GM12878 (cell line): ENCODE measurements around the gene TNIP3. TPM values are rescaled to one million over a fixed set of nuclear protein-coding genes. Genes with fewer than 3 reads are reported as not detected.

Source experiments
- ATAC-seq: fragments of 200-7000 bp; cut with Tn5 transposase; 3 replicates; pipeline ENCODE4 v1.9.1; 2020; ENCODE audit warnings: mild to moderate bottlenecking, moderate library complexity
- BruUV-seq: library from RNA; stranded (reverse); fragments of 400-500 nt; replicated peaks from 2 replicates; lab custom pipeline; 2021; lab: Mats Ljungman, UMichigan
- CTCF ChIA-PET: fragments of 300-600 bp; sonication (Branson Sonifier 250); formaldehyde crosslinking; extraction: SDS; loops from one replicate; lab custom pipeline; 2021; ENCODE audit warnings: inconsistent platforms; lab: Yijun Ruan, JAX
- POLR2A ChIA-PET: fragments of 350-600 bp; formaldehyde crosslinking; extraction: SDS; loops from one replicate; lab custom pipeline; 2021; ENCODE audit warnings: inconsistent platforms; lab: Charles Lee
- RAD21 ChIA-PET: fragments of 300-600 bp; sonication (Branson Sonifier 250); formaldehyde crosslinking; loops from one replicate; lab custom pipeline; 2023; ENCODE audit warnings: antibody characterized with exemption; ENCODE audit not compliant: unreplicated experiment; lab: Charles Lee
- SMC1A ChIA-PET: fragments of 300-600 bp; sonication (Branson Sonifier 250); formaldehyde crosslinking; loops from one replicate; lab custom pipeline; 2023; ENCODE audit not compliant: unreplicated experiment, uncharacterized antibody; lab: Charles Lee
- DNase-seq: peaks from one replicate; pipeline ENCODE4 v3.0.0-alpha.2; 2011; ENCODE audit warnings: low read depth, low spot score
- FAIRE-seq: peaks from 3 replicates; lab custom pipeline; 2011; peaks lifted over from hg19 to GRCh38; lab: Jason Lieb, UNC
- H2AFZ ChIP-seq: 2 replicates; pipeline ENCODE4 v1.6.0; 2011; ENCODE audit warnings: low read depth, low read length, control low read depth; ENCODE audit not compliant: control insufficient read depth
- H3K27ac ChIP-seq: 2 replicates; pipeline ENCODE4 v1.5.1; 2011; ENCODE audit warnings: control low read depth; ENCODE audit not compliant: control insufficient read depth, insufficient read depth
- H3K27me3 ChIP-seq, 2 experiments: replicated peaks in 1 of 2; 2 replicates each; pipeline versions ENCODE4 v1.6.0 to v1.6.1; 2011; ENCODE audit warnings: low read length in 1 of 2; ENCODE audit not compliant: control insufficient read depth in 2 of 2, insufficient read depth in 2 of 2
- H3K36me3 ChIP-seq, 2 experiments: 2 replicates each; pipeline ENCODE4 v1.5.1; 2011; ENCODE audit warnings: low read length in 1 of 2; ENCODE audit not compliant: control insufficient read depth in 2 of 2, insufficient read depth in 2 of 2
- H3K4me1 ChIP-seq: 2 replicates; pipeline ENCODE4 v1.6.1; 2011; ENCODE audit warnings: mild to moderate bottlenecking, low read length, moderate library complexity, mixed read lengths; ENCODE audit not compliant: control insufficient read depth, insufficient read depth
- H3K4me2 ChIP-seq: 2 replicates; pipeline ENCODE4 v1.6.0; 2011; ENCODE audit warnings: control low read depth; ENCODE audit not compliant: control insufficient read depth, insufficient read depth
- H3K4me3 ChIP-seq: fragments of 200-600 bp; sonication (generic); 2 replicates; pipeline ENCODE4 v1.5.1; 2016
- H3K79me2 ChIP-seq: 2 replicates; pipeline ENCODE4 v1.6.0; 2011; ENCODE audit warnings: low read length; ENCODE audit not compliant: control insufficient read depth, insufficient read depth
- H3K9ac ChIP-seq: 2 replicates; pipeline ENCODE4 v1.8.0; 2011; ENCODE audit warnings: low read length, control low read depth, mixed read lengths; ENCODE audit not compliant: control insufficient read depth, insufficient read depth
- H3K9me3 ChIP-seq: replicated peaks from 3 replicates; pipeline ENCODE4 v1.5.1; 2011; ENCODE audit warnings: mild to moderate bottlenecking, low read length; ENCODE audit not compliant: control insufficient read depth, insufficient read depth
- H4K20me1 ChIP-seq: 2 replicates; pipeline ENCODE4 v1.6.0; 2011; ENCODE audit not compliant: control insufficient read depth, insufficient read depth
- CHD4 ChIP-seq: fragments of 200-600 bp; sonication (generic); IDR thresholded peaks from 2 replicates; pipeline ENCODE4 v1.6.1; 2016; ENCODE audit warnings: mild to moderate bottlenecking
- KAT2A ChIP-seq: conservative IDR thresholded peaks from 2 replicates; pipeline ENCODE4 v1.6.1; 2011; ENCODE audit warnings: low read depth, low read length; ENCODE audit not compliant: control insufficient read depth
- LARP7 ChIP-seq: fragments of 450-650 bp; IDR thresholded peaks from 2 replicates; pipeline ENCODE4 v1.6.1; 2017; ENCODE audit warnings: mild to moderate bottlenecking
- MTA2 ChIP-seq: fragments of 450-650 bp; IDR thresholded peaks from 2 replicates; pipeline ENCODE4 v1.6.1; 2016; ENCODE audit warnings: low read depth, mild to moderate bottlenecking, moderate library complexity
- NR2C2 ChIP-seq: IDR thresholded peaks from 2 replicates; pipeline ENCODE4 v1.6.1; 2011; ENCODE audit warnings: borderline replicate concordance, low read depth; ENCODE audit not compliant: control insufficient read depth, insufficient read length
- NR2F1 ChIP-seq: fragments of 450-650 bp; conservative IDR thresholded peaks from 2 replicates; pipeline ENCODE4 v1.6.1; 2017; ENCODE audit warnings: mild to moderate bottlenecking
- NRF1 ChIP-seq: conservative IDR thresholded peaks from 2 replicates; pipeline ENCODE4 v1.6.1; 2011; ENCODE audit warnings: mild to moderate bottlenecking, low read depth, low read length, improper control_type of control experiment
- POU2F2 ChIP-seq: IDR thresholded peaks from 3 replicates; pipeline ENCODE4 v1.6.1; 2011; ENCODE audit warnings: low read depth, mild to moderate bottlenecking, low read length, borderline replicate concordance
- SMC3 ChIP-seq: IDR thresholded peaks from 2 replicates; pipeline ENCODE4 v1.6.1; 2011; ENCODE audit warnings: low read length, improper control_type of control experiment, borderline replicate concordance
- ZNF384 ChIP-seq: IDR thresholded peaks from 2 replicates; pipeline ENCODE4 v1.6.1; 2012; ENCODE audit warnings: low read depth, mild to moderate bottlenecking, low read length, improper control_type of control experiment, borderline replicate concordance
- WGBS: methylation state at CpG from one replicate; pipeline ENCODE4 v1.1.6; 2016; ENCODE audit warnings: low lambda C conversion rate; ENCODE audit not compliant: insufficient replicate concordance, insufficient coverage; ENCODE audit errors: missing lambda C conversion rate; 5-methylcytosine and 5-hydroxymethylcytosine counted together
- in situ Hi-C: fragments of 300-500 bp; cut with MboI; formaldehyde crosslinking; loops from 9 replicates; pipeline ENCODE4 v1.14.3; 2018; ENCODE audit warnings: mixed read lengths
- intact Hi-C: fragments of 100-400 bp; cut with micrococcal nuclease; formaldehyde crosslinking; loops from one replicate; pipeline ENCODE4 v1.14.2; 2022; ENCODE audit not compliant: unreplicated experiment
- polyA plus RNA-seq, 11 experiments: library from polyadenylated mRNA; depleted of rRNA in 4 of 11; unstranded in 6 of 11; stranded (reverse) in 5 of 11; fragments of >200 nt; fragmentation: Nextera tagmentation in 4 of 11; fragmentation: Illumina TruSeq in 1 of 11; extraction: Ambion mirVana in 4 of 11; extraction: Trizol in 1 of 11; gene quantifications; 1 replicate in 1 of 11; 2 replicates in 10 of 11; pipeline versions ENCODE4 v1.2.1 to v1.2.3, GENCODE V29; 2011 to 2016; ENCODE audit warnings: inconsistent platforms in 2 of 11, missing spikeins in 2 of 11, low read depth in 1 of 11
- total RNA-seq, 4 experiments: library from RNA; depleted of rRNA in 3 of 4; stranded (reverse); fragments of >200 nt in 3 of 4; fragmentation: Illumina TruSeq in 1 of 4; extraction: Trizol in 1 of 4; gene quantifications; 2 replicates each; pipeline versions ENCODE4 v1.2.1 to v1.2.3, GENCODE V29; 2013 to 2021
- TF ChIP-seq, protein P1 (sequence below): fragments of 450-650 bp; IDR thresholded peaks from 2 replicates; pipeline ENCODE4 v1.6.1; 2016; ENCODE audit warnings: mild to moderate bottlenecking, moderate library complexity, borderline replicate concordance

The TNIP3 gene
- total and polyA plus RNA-seq, 10 of the 15 experiments (the other 5 are each of a cell fraction or from before 2014, with no cell fraction given), result 0.21 to 1.4 (median 0.67) TPM

DNA sequence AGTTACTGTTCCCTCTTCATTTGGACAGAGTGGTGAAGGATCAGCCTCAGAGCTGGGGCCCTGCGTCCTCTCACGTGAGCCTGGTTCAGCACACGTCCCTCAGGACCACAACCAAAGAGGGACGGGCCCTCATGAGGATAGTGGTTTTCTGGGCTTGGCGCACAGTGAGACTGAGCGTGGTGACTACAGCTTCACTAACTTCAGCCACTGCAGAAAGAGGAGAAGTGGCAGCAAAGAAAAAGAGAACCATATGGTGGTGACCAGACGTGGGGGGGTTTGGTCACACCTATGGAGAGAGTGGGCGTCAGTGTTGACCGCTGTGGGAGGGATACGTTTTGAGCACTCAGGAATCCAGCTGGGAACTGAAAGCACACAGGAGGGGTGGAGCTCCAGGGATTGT, 21.8 kb upstream of the TNIP3 start (continued):
- TF ChIP-seq, protein P1, sequence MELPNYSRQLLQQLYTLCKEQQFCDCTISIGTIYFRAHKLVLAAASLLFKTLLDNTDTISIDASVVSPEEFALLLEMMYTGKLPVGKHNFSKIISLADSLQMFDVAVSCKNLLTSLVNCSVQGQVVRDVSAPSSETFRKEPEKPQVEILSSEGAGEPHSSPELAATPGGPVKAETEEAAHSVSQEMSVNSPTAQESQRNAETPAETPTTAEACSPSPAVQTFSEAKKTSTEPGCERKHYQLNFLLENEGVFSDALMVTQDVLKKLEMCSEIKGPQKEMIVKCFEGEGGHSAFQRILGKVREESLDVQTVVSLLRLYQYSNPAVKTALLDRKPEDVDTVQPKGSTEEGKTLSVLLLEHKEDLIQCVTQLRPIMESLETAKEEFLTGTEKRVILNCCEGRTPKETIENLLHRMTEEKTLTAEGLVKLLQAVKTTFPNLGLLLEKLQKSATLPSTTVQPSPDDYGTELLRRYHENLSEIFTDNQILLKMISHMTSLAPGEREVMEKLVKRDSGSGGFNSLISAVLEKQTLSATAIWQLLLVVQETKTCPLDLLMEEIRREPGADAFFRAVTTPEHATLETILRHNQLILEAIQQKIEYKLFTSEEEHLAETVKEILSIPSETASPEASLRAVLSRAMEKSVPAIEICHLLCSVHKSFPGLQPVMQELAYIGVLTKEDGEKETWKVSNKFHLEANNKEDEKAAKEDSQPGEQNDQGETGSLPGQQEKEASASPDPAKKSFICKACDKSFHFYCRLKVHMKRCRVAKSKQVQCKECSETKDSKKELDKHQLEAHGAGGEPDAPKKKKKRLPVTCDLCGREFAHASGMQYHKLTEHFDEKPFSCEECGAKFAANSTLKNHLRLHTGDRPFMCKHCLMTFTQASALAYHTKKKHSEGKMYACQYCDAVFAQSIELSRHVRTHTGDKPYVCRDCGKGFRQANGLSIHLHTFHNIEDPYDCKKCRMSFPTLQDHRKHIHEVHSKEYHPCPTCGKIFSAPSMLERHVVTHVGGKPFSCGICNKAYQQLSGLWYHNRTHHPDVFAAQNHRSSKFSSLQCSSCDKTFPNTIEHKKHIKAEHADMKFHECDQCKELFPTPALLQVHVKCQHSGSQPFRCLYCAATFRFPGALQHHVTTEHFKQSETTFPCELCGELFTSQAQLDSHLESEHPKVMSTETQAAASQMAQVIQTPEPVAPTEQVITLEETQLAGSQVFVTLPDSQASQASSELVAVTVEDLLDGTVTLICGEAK, result no peak

DNA sequence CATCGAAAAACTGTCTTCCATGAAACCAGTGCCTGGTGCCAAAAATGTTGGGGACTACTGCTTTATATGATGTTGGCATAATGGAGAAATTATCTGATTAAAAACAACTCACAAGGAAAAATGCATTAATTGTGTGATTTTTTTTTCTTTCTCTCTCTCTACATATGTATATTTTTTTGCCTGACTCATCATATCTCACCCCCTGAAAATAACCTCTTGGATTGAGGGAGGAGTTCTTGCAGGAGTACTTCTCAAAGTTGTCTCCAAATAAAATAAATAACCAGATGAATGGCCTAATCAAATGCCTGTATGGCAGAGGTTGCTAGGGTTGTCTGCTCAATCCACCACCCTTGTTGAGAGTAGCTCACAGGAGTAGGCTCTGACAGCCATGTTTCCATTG, 19.9 kb upstream of the TNIP3 start:
- no TSS peak for BruUV-seq
- no peak overlapping the region for H3K27ac ChIP-seq
- peaks cover 3% of the 10 kb centered on the region for H3K4me1 ChIP-seq
- no peak overlapping the region for H2AFZ ChIP-seq
- no peaks in the 10 kb centered on the region for H3K27me3 ChIP-seq
- no peaks in the 10 kb centered on the region; the same call in 2 of the 3 replicates for H3K9me3 ChIP-seq
- no peak for FAIRE-seq
- intact Hi-C loops (no loop called here), in situ Hi-C loops (no loop called here)
- no peaks in the 10 kb centered on the region for H3K79me2 ChIP-seq
- ATAC-seq, result no peak
- H3K9ac ChIP-seq, result no peak overlapping the region
- no peak overlapping the region for H3K4me3 ChIP-seq
- TF ChIP-seq CHD4 (no peak), NR2F1 (no peak), SMC3 (no peak), MTA2 (no peak), LARP7 (no peak), KAT2A (no peak), ZNF384 (no peak), POU2F2 (no peak), NR2C2 (no peak), NRF1 (no peak)
- SMC1A ChIA-PET, result interaction anchor here (1.1 kb wide), 1 partner anchor 9 kb away, joined by 5 read pairs; no protein-coding TSS in a partner anchor
- RAD21 ChIA-PET, result interaction anchor here (1.6 kb wide), 1 partner anchor 8 kb away, joined by 5 read pairs; no protein-coding TSS in a partner anchor
- WGBS, result 93% methylated on average over 1 of the region's 1 CpG
- POLR2A ChIA-PET, result no interaction called here
- no peak overlapping the region for H3K4me2 ChIP-seq
- CTCF ChIA-PET, result interaction anchor here (0.8 to 0.9 kb wide), 2 partner anchors 9 to 71 kb away, joined by 3 to 4 read pairs; no protein-coding TSS in a partner anchor
- no peaks in the 10 kb centered on the region for H3K36me3 ChIP-seq
- no peaks in the 10 kb centered on the region for H4K20me1 ChIP-seq
- no peak for DNase-seq
